HG03575 (cell line): ENCODE results near the gene TPR.

Experiments used
- ATAC-seq: cut with Tn5 transposase; IDR thresholded peaks from one replicate; pipeline ENCODE4 v1.9.1; 2021; ENCODE audit not compliant: unreplicated experiment, insufficient number of reproducible peaks, low FRiP score; ENCODE audit errors: extremely low read depth

TPR gene

GRCh38 chr1:186297439-186298045 lies 77.5 kb downstream of the TPR start:
- no peak for ATAC-seq

DNA sequence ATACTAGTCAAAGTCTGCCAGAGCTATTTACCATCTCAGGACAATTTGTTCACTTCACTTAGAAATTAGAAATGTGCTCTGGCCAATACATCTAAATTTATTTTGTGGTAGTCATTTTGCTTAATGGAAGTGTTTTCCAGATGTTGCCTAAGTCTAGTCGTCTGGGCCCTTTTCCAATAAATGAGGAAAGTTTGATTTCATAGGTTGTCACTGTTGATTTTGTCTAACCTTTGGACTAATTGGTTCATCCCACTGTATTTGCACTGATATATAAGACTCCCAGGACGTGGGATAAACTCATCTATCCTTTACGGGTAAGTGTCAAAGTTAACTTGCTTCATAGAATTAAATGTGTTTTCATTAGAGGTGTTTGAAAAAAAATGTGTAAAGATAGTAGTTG lies 79.1 kb downstream of the TPR start, which contains the start of gene PRG4:
Gene PRG4, plus strand, starts transcription at position 300 of the 400 bp plus-strand sequence.
- no peak for ATAC-seq

DNA sequence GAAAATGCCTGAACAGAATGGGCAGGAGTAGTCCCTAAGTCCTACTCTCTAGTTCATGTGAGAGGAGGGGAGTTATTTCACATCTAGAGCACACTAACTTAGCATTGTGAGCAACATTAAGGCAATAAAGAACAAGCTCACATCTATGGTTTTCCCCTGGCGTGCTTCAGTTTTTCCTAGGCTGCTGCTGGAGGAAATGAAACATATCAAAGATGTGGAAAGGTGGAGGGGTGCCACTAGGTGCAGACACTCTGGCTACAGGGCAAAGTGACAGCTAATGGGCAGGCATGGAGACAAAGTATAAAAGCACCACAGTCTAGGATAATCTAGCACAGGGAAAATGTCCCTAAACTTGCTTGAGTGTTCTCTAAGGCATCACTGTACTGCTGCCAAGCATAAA lies 82.2 kb downstream of the TPR start:
- no peak for ATAC-seq

GRCh38 chr1:186291271-186291670 lies 83.8 kb downstream of the TPR start:
- ATAC-seq, result no peak

GRCh38 chr1:186289943-186290545 lies 85.0 kb downstream of the TPR start:
- ATAC-seq, result no peak

DNA sequence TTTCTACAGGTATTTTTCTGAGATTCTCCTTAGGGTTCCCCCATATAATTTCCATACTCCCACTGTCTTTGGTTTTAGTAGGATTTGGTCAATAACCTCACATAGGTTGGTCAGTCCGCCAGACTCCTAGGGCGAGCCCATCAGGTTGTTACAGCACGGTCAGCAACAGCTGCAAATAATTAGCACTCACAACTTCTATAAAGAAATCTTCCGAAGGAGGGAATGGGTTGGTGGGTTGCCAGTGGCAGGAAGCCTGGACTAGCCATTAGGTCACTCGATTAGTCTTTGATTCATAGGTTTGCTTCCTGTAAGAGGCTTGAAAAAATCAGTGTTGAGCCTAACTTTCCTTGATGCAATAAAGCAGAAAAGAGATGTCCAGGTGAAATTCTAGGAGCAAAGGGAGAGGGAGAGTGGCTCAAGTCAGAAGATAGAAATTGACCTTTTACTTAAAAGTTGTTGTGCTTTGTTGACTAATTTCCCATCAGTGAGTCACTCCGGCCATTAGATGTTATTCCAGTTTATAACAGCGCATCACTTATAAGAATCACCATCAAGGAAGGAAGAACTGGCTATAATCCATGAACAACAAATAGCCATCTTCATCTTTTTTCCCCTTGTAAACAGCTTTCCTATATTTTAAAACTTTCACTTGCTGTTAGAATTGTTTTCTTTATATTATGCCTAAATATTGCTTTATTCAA lies 88.3 kb downstream of the TPR start:
- no peak for ATAC-seq

- ATAC-seq, result no peak
These were observed 91.7 kb downstream of the TPR start for GRCh38 chr1:186283374-186283773.

DNA sequence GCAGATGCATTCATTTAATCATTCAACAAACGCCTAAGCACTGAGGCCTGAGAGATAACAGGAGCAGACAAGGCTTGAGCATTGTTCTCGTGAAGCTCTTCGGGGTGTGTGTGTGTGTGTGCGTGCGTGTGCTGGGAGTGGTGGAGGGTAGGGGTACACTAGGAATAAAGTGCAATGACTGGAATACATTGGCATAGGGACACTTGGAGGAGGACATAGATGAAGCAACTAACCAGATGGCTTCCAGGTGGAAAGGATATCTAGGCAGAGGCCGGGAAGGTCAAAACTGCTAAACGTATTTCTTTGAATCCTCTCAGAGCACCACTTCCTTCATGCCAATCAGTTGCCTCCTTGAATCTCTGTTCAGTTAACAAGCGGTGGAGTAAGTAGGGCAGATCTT lies 92.6 kb downstream of the TPR start:
- ATAC-seq, result no peak

DNA sequence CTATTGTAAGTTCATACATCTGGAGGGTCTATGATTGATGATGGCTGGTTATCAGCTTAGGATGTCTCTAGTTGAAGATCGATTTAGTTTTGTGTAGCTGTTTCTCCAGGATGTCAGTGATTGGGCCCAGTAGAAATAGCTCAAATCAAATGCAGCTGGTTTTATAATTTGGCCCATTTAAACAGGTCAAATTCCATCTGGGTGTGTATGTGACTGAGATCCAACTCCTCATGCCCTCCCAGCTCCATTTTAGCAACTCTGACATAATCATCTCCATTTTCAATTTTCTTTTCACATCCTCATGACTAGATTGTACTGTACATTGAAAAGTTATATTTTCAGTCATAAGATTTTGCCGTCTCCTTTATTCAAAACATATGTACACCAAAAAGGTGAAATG lies 99.2 kb downstream of the TPR start:
- no peak for ATAC-seq

GRCh38 chr1:186272486-186272885 lies 102.6 kb downstream of the TPR start:
- ATAC-seq, result no peak

DNA sequence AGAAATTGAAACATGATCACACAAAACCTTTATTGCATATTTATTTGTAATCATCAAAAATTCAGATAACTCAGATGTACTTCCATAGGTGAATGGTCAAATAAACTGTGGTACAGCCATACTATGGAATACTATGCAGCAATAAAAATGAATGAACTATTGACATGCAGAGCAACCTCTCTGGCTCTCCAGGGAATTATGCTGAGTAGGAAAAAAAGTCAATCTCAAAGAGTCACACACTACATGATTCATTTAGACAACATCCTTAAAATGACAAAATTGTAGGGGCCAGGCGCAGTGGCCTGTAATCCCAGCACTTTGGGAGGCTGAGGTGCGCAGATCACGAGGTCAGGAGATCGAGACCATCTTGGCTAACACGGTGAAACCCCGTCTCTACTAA lies 104.0 kb downstream of the TPR start:
- no peak for ATAC-seq
